Measurements from ENCODE around the gene MTHFD1L. TPM values are rescaled to one million over a fixed set of nuclear protein-coding genes. Genes with fewer than 3 reads are reported as not detected.

MTHFD1L gene
- total RNA-seq, 3 donors from 2014 or later (not counting 1 experiment from before 2014, with no cell fraction given): 3.8 to 4.5 (median 4.3) TPM

DNA sequence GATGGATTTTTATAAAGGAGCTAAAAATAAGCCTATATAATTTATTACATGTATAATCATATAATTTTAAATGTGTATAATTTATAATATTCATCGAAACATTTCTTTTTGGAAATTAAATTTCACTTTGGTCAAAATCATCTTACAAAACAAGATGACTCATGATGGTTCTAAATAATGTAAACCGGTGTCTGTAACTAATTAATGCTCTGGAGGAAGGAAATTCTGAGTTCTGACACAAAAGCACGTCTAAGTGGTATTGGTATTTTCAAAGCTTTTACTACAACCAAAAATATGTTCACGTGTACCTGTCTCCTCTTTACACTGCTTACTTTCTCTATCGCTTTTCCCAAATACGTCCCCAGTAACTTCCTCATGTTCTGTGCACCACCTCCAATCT lies 134.1 kb downstream of the MTHFD1L start:
- H3K27me3 Mint-ChIP-seq (ENCODE audit: low read depth in 2 of 2): no peaks in the 10 kb centered on the region
- Histone ChIP-seq H3K4me1 (ENCODE audit: control insufficient read depth, insufficient read depth, low read length) (no peaks in the 10 kb centered on the region), H3K36me3 (ENCODE audit: control insufficient read depth, insufficient read depth, low read length) (no peaks in the 10 kb centered on the region), H3K27ac (ENCODE audit: low read length) (no peak overlapping the region), H3K9me3 (ENCODE audit: control insufficient read depth, insufficient read depth, low read length) (no peaks in the 10 kb centered on the region), H3K4me3 (ENCODE audit: low read length) (no peak overlapping the region), H3K27me3 (ENCODE audit: control insufficient read depth, insufficient read depth, low read length) (no peaks in the 10 kb centered on the region)
- H3K4me3 Mint-ChIP-seq: no peak overlapping the region
- DNase-seq (no peak), ATAC-seq (no peak)
- no peak overlapping the region for H3K27ac Mint-ChIP-seq
- intact Hi-C loops (cut with micrococcal nuclease): no loop called here
- no peaks in the 10 kb centered on the region for H3K36me3 Mint-ChIP-seq
- no peaks in the 10 kb centered on the region for H3K9me3 Mint-ChIP-seq
- TF ChIP-seq, protein P1, sequence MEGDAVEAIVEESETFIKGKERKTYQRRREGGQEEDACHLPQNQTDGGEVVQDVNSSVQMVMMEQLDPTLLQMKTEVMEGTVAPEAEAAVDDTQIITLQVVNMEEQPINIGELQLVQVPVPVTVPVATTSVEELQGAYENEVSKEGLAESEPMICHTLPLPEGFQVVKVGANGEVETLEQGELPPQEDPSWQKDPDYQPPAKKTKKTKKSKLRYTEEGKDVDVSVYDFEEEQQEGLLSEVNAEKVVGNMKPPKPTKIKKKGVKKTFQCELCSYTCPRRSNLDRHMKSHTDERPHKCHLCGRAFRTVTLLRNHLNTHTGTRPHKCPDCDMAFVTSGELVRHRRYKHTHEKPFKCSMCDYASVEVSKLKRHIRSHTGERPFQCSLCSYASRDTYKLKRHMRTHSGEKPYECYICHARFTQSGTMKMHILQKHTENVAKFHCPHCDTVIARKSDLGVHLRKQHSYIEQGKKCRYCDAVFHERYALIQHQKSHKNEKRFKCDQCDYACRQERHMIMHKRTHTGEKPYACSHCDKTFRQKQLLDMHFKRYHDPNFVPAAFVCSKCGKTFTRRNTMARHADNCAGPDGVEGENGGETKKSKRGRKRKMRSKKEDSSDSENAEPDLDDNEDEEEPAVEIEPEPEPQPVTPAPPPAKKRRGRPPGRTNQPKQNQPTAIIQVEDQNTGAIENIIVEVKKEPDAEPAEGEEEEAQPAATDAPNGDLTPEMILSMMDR (IDR thresholded peaks at IDR 0.05): no peak
- whole genome bisulfite sequencing (ENCODE audit: insufficient coverage): 97% methylated on average over 4 of the region's 6 CpGs
- peaks cover 3 to 4% of the 10 kb centered on the region in 2 donors for H3K4me1 Mint-ChIP-seq

DNA sequence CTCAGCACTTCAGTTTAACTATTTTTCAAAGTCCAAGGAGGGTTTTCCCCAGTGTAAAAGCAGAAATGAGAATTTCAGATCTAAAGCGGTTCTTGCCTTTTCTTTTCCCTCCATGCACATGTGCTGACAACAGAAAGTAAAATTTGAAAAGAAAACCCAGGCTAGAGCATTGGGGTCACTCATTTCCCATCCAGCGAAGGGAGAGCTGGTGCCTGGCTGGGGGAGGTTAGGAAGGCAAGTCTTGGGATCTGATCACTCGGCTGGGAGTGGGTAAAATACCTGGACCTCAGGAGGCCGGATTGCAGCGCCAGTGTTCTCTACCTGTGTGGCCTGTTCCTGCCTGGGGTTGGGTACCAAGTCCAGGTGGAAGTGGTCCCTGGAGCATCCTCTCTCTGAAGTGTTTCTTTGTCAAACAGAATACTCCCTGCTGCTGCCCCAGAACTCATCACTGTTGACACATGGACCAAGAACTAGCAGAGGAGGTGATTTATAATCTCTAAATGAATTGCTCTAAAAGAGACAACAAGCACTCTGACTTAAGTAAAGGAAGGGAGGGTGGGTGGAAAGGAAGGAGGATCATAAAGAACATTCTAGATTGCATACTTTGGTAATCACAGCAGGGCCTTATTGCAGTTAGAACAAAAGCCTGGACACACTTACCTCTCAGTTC lies 136.0 kb downstream of the MTHFD1L start:
- Histone ChIP-seq H3K27me3 (ENCODE audit: control insufficient read depth, insufficient read depth, low read length) (no peaks in the 10 kb centered on the region), H3K4me1 (ENCODE audit: control insufficient read depth, insufficient read depth, low read length) (no peaks in the 10 kb centered on the region), H3K9me3 (ENCODE audit: control insufficient read depth, insufficient read depth, low read length) (no peaks in the 10 kb centered on the region), H3K27ac (ENCODE audit: low read length) (no peak overlapping the region), H3K4me3 (ENCODE audit: low read length) (no peak overlapping the region), H3K36me3 (ENCODE audit: control insufficient read depth, insufficient read depth, low read length) (no peaks in the 10 kb centered on the region)
- 86% methylated on average over 5 of the region's 5 CpGs for WGBS (ENCODE audit: insufficient coverage)
- Mint-ChIP-seq H3K4me1 (peaks cover 5 to 12% of the 10 kb centered on the region in 2 donors), H3K27ac (no peak overlapping the region), H3K4me3 (no peak overlapping the region), H3K9me3 (no peaks in the 10 kb centered on the region), H3K27me3 (ENCODE audit: low read depth in 2 of 2) (no peaks in the 10 kb centered on the region), H3K36me3 (no peaks in the 10 kb centered on the region)
- ATAC-seq: no peak
- DNase-seq: no peak
- intact Hi-C loops (cut with micrococcal nuclease): no loop called here
- TF ChIP-seq, protein P1 (IDR thresholded peaks at IDR 0.05): no peak

DNA sequence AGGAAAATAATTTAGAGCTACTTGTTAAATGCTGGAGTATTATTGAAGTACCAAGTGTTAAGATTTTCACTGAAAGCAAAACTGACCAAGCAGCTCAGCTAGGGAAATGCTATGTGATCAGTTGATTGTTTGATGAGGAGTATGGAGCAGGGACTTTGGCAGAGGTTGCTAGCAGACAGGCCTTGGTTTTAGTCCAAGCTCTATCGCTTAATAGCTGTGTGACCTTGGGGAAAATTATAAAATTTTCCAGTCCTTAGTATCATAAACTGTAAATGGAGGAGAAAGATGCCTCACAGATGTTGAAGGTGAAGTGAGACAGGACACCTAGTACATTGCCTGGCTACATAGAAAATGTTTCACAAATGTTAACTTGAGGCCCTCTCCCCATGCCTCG lies 136.6 kb downstream of the MTHFD1L start:
- no peaks in the 10 kb centered on the region for H3K27me3 Mint-ChIP-seq (ENCODE audit: low read depth in 2 of 2)

More for the DNA sequence above, 136.6 kb downstream of the MTHFD1L start:
- no peaks in the 10 kb centered on the region for H3K36me3 Mint-ChIP-seq
- WGBS (ENCODE audit: insufficient coverage): 98% methylated on average over 2 of the region's 2 CpGs
- no peak for DNase-seq
- no peak overlapping the region for H3K27ac ChIP-seq (ENCODE audit: low read length)
- H3K4me3 ChIP-seq (ENCODE audit: low read length): no peak overlapping the region
- no peaks in the 10 kb centered on the region for H3K27me3 ChIP-seq (ENCODE audit: control insufficient read depth, insufficient read depth, low read length)
- H3K36me3 ChIP-seq (ENCODE audit: control insufficient read depth, insufficient read depth, low read length): no peaks in the 10 kb centered on the region
- TF ChIP-seq, protein P1 (IDR thresholded peaks at IDR 0.05): no peak
- H3K4me1 ChIP-seq (ENCODE audit: control insufficient read depth, insufficient read depth, low read length): no peaks in the 10 kb centered on the region
- H3K9me3 ChIP-seq (ENCODE audit: control insufficient read depth, insufficient read depth, low read length): no peaks in the 10 kb centered on the region
- H3K27ac Mint-ChIP-seq: no peak overlapping the region
- intact Hi-C loops (cut with micrococcal nuclease): no loop called here
- no peaks in the 10 kb centered on the region for H3K9me3 Mint-ChIP-seq
- peaks cover 5 to 13% of the 10 kb centered on the region in 2 donors for H3K4me1 Mint-ChIP-seq
- no peak for ATAC-seq
- H3K4me3 Mint-ChIP-seq: no peak overlapping the region
